NAMALWA (cell line): ENCODE data around the gene GABRB1.

ENCODE experiments used
- DNase-seq: peaks from one replicate; pipeline ENCODE4 v3.0.0-alpha.2; 2015; ENCODE audit warnings: low spot score

GABRB1 gene

DNA sequence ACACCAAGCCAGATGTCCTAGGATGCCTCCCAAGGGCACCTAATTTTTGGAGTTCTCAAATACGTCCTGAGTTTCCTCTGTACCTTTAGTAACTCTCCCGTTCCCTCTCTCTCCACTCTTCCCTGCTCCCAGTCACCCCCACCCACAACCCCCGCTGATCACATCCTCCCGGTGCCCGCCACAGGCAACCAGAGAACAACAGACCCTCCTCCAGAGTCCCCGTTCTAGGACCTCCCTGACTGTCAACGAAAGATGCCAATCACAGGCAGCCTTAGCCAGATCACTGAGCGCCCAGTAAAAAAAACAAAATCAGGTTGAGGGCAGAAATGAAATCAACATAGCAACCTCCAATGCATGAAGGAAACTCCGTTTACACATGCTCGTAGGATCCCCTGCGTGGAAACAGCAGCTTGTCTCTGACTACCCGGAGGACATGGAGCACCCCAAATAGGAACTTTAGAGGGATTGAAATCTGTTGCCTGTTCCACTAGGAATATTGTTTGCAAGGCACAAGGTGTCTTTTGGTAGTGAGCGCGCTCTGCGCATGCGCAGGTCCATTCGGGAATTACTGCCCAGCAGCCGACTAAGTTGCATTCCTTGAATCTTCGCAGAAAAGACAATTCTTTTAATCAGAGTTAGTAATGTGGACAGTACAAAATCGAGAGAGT, at the start of gene GABRB1:
Gene GABRB1 (plus strand): TSS at position 557 of the 668 bp plus-strand sequence.
- DNase-seq, result no peak

DNA sequence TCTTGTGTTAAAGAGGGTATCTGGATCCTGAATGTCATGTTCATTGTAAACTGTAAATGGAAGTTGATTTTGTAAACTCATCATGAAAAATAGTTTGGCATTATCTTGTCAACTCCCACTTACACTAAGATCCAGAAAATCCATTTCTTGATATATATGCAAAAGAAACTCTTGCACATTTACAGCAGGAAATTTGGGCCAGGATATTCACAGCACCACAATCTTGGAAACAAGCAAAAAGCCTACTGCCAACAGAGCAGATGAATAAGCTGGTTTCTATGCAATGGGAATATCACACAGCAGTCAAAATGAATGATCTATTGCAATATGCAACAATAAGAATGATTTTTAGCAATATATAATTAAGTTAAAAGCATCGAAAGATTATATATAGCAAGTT, 46.6 kb upstream of the GABRB1 start:
- DNase-seq, result no peak

- DNase-seq, result no peak
Observed at GRCh38 chr4:46986922-46987638, 44.3 kb upstream of the GABRB1 start.

DNA sequence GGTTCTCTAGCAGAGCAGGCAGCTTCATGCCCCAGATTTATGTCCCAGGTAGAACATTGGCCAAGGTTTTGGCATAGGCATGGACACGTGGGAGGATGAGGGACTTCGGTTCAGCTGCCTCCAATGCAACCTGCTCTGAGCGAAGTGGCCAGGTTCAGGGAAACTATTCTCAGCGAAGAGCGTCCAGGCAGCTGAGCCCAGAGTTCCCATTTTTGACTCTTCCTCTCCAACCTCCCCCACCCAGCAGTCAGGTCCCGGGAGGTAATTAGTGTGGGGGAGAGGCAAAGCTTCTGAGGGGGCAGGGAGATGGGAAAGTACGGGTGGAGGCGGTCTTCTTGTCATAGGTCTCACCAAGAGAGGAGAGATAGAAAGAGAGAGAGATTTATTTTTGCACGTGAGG, 39.0 kb upstream of the GABRB1 start:
- DNase-seq, result no peak

DNA sequence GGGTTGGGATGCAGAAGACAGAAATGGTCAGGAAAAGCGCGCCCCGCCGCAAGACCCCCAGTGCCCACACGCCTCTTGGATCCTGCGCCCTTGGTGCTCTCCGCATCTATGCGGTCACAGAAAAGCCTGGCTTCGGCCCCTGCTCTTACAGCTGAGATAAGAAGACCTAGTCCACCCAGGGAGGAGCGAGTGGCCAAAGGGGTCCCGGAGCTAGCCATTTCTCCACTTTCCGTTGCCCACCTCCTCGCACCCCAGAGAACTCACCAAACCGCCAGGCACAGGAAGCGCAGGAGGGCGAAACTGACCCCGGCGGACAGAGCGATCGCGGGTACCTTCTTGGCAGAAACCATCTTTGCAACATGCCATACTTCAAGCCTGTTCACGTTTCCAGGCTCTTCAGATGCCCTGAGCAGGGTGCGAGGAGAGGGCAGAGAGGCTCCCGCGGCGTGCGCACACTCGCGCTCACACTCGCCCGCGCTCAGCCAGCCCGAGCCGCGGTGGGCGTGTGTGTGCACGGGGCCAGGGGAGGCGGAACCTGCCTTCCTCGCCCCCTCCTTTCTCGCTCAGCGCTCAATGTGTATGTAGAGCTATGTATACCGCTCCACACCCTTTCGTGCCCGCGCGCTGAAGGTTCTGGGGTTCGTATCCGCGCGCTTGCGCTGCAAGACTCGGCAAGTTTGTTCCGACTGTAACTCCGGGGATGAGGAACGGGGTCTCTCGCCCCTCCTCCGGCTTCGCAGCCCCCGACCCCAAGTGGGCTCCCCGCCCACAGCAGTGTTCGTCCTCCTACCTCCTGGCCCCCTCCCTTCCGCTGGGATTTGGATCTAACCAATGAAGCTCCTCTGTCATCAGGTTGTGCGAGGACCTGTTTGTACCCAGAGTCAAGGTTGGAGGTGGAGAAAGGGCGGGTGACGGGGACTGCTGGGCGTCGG, 38.0 kb upstream of the GABRB1 start, which contains the start of gene GABRA4:
Gene GABRA4 (minus strand): TSS at position 507 of the 932 bp plus-strand sequence. CDS start 157 bp downstream, at position 350.
- no peak for DNase-seq

DNA sequence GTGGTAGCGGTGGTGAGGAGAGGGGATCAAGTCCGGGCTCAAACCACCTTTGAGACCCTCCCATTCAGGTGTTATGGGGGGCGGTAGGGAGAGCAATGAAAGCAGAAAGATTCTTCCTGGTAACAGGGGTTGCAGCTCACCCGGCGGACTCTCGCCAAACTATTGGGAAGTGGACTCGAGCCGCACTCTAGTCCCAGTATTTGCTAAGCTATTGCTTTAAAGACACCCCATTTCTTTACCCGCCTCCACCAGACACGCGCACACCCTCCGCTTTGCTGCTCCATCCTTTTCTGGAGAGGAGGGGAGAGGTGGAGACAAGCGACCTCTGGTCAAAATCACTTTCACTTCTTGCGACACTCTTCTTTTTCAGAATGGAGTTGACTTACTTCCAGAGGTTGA, 37.4 kb upstream of the GABRB1 start:
- DNase-seq, result no peak

GRCh38 chr4:46999566-46999965, 31.8 kb upstream of the GABRB1 start:
- DNase-seq, result no peak

GRCh38 chr4:47000406-47000805, 31.0 kb upstream of the GABRB1 start:
- no peak for DNase-seq

- DNase-seq, result peak; percentile 19
Observed at GRCh38 chr4:47002580-47002979, 28.8 kb upstream of the GABRB1 start.

DNA sequence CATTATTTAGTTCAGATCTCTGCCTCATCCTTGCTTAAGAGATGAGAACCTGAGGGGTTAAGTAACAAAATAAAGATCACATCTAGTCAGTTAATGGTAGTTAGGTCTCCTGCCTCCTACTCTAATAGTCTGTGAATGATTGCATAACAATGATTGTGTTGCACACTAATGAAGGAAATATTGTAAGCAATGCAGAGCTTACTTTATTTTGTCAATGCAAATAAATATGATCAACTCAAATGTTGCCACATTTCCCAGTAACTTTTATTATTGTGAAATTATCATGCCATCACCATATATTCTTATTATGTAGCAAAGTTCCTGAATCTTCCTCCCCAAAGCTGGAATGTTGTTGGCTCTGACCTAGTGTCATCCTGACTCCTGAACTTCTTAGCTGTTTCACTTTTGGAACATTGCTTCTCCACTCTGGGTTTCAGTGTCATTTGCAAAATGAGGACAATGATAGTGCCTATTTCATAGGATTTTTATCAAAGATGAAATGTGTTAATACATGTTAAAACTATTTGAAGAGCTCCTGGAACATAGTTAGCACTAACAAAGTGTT, 20.9 kb upstream of the GABRB1 start:
- DNase-seq, result no peak

GRCh38 chr4:47010912-47011446, 20.4 kb upstream of the GABRB1 start:
- DNase-seq, result peak; percentile 37

GRCh38 chr4:47012676-47013075, 18.7 kb upstream of the GABRB1 start:
- no peak for DNase-seq

GRCh38 chr4:47013373-47013772, 18.0 kb upstream of the GABRB1 start:
- DNase-seq, result no peak

GRCh38 chr4:47017081-47017480, 14.3 kb upstream of the GABRB1 start:
- no peak for DNase-seq

DNA sequence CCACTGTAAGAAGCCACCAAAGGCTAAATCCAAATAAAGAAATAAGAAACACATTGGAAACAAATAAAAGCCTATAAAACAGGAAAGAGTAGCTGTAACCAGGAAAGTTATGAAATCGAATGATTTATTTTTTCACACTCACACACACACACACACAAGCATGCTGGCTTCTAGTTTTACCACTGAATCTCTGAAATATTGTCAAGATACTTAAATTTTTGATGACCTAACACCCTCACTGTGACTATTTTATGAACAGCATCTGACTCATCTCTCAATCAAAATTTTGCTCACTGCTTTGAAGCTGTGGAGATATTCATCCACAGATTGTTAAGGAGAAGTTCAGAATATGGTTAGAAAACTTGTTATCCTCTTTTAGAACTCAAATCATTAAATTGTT, 13.9 kb upstream of the GABRB1 start:
- DNase-seq, result no peak

DNA sequence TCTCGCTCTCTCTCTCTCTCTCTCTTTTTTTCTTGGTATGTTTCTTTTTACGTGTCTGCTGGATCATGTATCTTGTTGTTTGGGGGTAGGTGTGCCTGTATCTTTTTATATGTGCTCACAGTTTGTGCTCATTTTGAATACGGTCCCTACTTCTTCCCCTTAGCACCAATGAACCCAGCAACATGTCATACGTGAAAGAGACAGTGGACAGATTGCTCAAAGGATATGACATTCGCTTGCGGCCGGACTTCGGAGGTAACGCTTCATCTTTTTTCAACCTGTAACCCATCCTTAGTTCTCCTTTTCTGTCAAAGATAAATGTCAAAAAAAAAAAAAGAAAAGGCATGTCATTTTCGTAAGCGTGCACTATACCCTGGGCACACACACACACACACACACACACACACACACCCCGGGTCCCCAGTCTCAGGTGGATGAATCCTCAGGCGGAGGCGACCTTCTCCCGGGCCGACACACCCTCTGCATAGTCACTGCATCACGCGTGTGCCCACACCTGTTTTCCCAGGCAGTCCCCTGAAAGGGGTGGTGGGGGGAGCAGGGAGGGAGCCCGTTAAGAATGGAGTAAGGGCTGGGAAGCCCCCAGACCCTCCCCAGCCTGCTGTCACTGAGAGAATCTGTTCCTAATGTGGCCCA, 511 bp downstream of the GABRB1 start:
- no peak for DNase-seq

DNA sequence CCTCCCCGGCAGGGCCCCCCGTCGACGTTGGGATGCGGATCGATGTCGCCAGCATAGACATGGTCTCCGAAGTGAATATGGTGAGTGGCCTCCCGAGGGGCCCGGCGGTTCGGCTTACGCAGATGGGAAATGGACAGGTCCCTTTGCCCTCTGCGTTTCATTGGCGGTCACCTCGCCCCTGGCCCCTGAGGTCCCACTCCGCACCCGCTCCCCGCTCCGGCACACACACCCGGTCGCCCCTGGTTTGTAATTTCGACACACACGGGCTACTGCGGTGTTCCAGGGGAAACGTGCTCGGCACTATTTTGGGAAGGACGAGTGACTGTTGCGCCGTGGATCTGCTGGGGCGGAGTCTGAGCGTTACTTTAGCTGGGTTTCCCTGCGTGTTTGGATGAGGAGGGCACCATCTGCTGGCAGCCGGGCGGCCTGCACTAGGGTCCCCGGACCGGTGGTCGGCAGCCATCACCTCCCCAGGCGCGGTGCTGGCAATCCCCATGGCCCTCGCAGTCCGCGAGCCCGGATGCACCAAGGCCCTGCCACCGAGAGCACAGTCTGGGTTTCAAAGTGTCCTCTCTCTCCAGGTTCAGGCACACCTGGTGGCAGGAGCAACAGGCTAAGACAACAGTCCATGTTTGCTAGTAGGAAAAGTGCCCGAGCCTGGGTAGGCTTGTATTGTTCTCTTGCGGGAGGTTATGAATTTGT, 1.2 kb downstream of the GABRB1 start:
- DNase-seq, result peak; percentile 30

GRCh38 chr4:47038263-47038662, 6.9 kb downstream of the GABRB1 start:
- no peak for DNase-seq

- no peak for DNase-seq
Observed at GRCh38 chr4:47040828-47041227, 9.5 kb downstream of the GABRB1 start.

DNA sequence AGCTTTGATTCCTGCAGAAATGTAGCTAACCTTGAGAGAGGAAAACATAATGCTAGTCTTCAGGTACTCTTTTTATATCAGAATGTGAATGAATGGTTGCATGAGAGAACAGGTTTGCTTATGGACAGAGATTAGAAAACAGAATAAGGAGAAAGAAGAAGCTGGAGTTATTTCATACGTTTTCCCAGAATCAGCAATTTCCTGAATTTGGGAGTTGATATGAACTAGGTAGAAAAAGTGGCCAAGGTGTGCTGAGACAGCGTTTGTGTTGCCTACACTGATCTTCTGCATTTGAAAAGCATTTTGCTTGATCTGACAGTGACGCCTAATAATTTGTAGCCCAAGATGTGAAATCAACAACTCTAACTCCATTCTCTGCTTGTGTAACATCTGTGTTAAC, 12.5 kb downstream of the GABRB1 start:
- no peak for DNase-seq

DNA sequence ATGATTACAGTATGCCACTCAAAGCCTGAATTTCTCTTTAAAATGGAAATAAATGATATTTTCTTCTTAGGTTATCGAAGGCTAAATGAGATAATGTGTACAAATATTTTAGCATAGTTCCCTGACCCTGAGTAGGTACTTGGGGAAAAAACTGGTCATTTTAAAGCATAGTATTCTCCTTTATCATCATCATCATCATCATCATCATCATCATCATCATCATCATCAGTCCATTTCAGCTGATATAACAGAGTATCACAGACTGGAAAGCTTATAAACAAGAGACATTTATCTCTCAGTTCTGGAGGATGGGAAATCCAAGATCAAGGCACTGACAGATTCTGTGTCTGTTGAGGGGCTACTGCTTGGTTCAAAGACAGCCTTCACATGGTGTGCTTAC, 13.9 kb downstream of the GABRB1 start:
- no peak for DNase-seq
